HG02943 (cell line): ENCODE results near the gene SEC22C.

ENCODE experiments used
- ATAC-seq: cut with Tn5 transposase; IDR thresholded peaks from one replicate; pipeline ENCODE4 v1.9.1; 2021; ENCODE audit warnings: mild to moderate bottlenecking, low read depth, moderate library complexity; ENCODE audit not compliant: unreplicated experiment

Gene SEC22C

DNA sequence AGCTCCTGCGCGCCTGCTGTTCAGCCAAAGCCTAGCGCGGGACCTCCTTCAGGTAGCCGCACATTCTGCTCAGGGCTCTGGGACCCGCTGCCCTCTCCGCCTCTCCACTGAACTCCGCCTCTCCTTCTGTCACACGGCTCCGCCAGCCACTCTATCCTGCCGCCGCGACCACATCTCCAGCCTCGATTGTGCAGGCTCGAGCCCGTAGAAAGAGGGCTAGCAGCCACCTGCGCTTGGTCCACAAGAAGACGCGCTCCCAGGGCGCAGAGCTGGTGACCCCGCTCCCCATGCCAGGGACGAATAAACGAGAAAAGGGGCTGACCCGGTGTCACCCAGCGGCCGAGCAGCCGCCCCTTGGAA, 80.5 kb downstream of the SEC22C start:
- ATAC-seq: no peak

DNA sequence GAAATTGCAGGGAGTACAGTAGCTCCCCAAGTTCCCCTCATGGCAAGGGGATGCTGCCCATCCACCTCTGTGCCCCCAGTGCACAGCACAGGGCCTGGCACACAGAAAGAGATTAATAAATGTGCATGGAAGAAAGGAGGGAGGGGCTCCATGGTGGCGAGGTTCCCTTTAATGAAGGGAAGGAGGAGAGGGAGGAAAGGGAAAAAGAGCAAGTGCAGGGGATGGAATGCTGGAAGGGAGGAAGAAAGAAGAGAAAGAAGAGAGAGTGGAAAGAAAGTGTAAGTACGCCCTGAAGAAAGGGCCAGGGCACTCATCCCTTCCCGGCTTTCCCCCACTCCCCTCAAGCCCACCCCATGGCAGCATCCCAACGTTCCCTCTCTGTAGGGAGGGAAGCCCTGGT, 80.9 kb downstream of the SEC22C start:
- no peak for ATAC-seq

DNA sequence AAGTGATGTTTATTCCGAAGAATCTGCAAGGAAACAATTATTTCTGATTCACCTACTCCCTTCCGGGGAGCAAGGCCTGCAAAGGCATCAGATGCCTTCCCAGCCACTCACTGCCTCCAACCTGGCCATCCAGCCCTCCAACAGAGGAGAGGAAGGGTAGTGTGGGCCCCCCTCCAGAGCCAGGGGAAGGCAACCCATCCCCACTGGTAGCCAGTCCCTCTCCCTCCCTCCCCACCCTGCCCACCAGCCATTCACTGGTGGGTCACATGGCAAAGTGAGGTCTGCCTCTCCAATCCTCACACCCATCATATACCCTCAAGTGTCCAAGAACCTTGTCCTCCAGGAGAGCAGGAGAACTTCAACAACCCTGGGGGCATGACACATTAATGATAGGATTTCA, 81.7 kb downstream of the SEC22C start:
- ATAC-seq: no peak

DNA sequence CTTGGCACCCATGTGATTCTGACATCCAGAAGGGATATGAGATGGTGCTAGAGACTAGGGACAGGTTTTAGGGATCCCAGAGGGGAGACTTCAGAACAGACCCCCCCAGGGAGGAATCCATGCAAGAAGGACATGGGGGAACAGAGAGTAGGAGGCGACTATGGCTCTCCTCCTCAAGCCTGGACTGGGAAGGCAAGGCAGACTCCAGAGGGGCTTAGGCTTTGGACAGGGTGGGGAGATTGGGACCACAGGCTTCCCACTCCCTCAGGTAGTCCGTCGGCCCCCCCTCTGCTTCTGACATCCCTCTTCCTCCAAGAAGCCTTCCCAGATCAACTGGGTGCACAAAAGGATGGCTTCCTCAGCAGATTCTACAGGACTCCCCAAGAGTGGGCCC, 82.3 kb downstream of the SEC22C start:
- no peak for ATAC-seq

DNA sequence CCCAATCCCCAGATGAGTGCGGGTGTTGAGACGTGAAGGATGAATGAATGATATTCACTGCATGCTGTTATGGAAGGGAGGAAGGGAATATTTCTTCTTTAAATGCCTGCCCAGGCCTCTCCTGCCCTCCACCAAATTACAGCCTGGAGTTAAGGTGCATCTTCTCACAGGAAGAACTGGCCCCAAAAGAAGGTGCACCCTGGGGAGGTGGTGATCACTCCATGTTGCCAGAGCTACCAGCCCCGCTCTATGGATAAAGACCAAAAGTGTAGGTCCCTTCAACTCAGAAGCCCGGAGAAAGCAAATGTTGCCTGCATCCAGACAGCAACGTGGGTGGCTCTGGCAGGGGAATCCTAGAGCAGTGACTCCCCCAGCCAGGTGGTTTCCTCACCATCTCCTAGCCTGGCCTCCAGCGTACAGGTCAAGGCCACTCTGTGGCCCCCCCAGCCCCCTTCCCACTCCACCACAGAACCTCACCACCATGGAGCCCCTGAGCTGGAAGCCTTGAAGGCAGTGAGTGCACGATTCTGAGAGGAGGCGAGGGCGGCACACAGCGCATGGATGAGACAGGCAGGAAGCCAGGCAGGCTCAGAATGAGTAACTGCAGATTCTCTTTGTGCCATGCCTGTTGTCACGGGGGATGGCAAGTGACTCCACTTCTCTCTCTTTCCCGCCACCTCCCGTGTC, 82.8 kb downstream of the SEC22C start:
- no peak for ATAC-seq

DNA sequence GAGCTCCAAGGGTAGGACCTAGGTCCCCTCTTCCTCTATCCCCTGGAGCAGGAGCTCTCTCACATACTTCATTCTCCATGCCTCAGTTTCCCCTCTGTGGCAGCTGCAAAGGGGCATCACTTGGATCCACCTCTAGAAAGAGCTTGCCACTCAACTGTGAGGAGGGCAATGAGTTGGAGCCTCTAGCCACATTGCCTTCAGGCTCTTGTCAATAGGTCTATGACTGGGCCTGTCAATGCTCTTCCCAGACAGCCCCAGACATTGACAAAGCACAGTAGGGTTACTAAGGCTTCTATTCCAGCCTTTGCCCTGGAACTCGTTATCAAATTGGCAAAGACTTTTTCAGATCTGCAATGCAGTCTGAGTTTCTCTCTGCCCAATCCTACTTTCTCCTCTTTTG, 83.7 kb downstream of the SEC22C start:
- ATAC-seq: no peak
